HS-27A (cell line): ENCODE results near the gene GALP.
"Not testable (repeated sequence)": the region's sequence is repeated elsewhere in the genome, so short reads cannot be mapped to it uniquely, and the experiment has no call there.

Experiments used
- DNase-seq: peaks from one replicate; pipeline ENCODE4 v3.0.0-alpha.2; 2012; ENCODE audit warnings: low read depth, missing footprints

GALP gene

GRCh38 chr19:56148096-56148495 is 27.7 kb upstream of the GALP start:
- no peak for DNase-seq

- not testable (repeated sequence) for DNase-seq
These were observed 26.7 kb upstream of the GALP start for GRCh38 chr19:56148955-56149655.

- no peak for DNase-seq
These were observed 26.2 kb upstream of the GALP start for GRCh38 chr19:56149656-56150038.

- no peak for DNase-seq
These were observed 25.4 kb upstream of the GALP start for GRCh38 chr19:56150358-56150757.

GRCh38 chr19:56152644-56153043 is 23.2 kb upstream of the GALP start:
- no peak for DNase-seq

- DNase-seq, result no peak
These were observed 22.3 kb upstream of the GALP start for GRCh38 chr19:56153507-56153906.

GRCh38 chr19:56155124-56155687 is 20.6 kb upstream of the GALP start:
- DNase-seq, result no peak

- no peak for DNase-seq
These were observed 19.0 kb upstream of the GALP start for GRCh38 chr19:56156768-56157167.

- no peak for DNase-seq
These were observed 17.5 kb upstream of the GALP start for GRCh38 chr19:56158170-56158757.

- no peak for DNase-seq
These were observed 16.7 kb upstream of the GALP start for GRCh38 chr19:56159009-56159559.

GRCh38 chr19:56159622-56160271 is 16.1 kb upstream of the GALP start:
- no peak for DNase-seq

GRCh38 chr19:56161534-56161933 is 14.3 kb upstream of the GALP start:
- no peak for DNase-seq

- no peak for DNase-seq
These were observed 13.6 kb upstream of the GALP start for GRCh38 chr19:56162258-56162657.

GRCh38 chr19:56163097-56163496 is 12.7 kb upstream of the GALP start:
- DNase-seq, result no peak

GRCh38 chr19:56167064-56167578 is 8.7 kb upstream of the GALP start:
- no peak for DNase-seq

GRCh38 chr19:56170261-56170660 is 5.5 kb upstream of the GALP start:
- DNase-seq, result no peak

GRCh38 chr19:56174086-56174485 is 1.7 kb upstream of the GALP start:
- DNase-seq, result no peak

- DNase-seq, result no peak
These were observed 1.3 kb upstream of the GALP start for GRCh38 chr19:56174550-56174949.

GRCh38 chr19:56176310-56176709 is 502 bp downstream of the GALP start:
- DNase-seq, result not testable (repeated sequence)

- no peak for DNase-seq
These were observed 1.1 kb downstream of the GALP start for GRCh38 chr19:56176881-56177280.

- no peak for DNase-seq
These were observed 1.9 kb downstream of the GALP start for GRCh38 chr19:56177564-56178243.

- DNase-seq, result no peak
These were observed 14.0 kb downstream of the GALP start for GRCh38 chr19:56189785-56190184.
